Urinary bladder (tissue), 4 donors: Measurements from ENCODE around the gene GPR32. TPM values are rescaled to one million over a fixed set of nuclear protein-coding genes. Genes with fewer than 3 reads are reported as not detected.
"Not testable (repeated sequence)": the region's sequence is repeated elsewhere in the genome, so short reads cannot be mapped to it uniquely, and the experiment has no call there.

Experiments
- DNase-seq: peaks from one replicate; pipeline ENCODE4 v3.0.0-alpha.2; 2015; ENCODE audit errors: extremely low spot score
- H3K27ac ChIP-seq: one replicate; pipeline ENCODE4 v1.5.1; 2013; ENCODE audit warnings: low read depth, mild to moderate bottlenecking, moderate library complexity
- H3K36me3 ChIP-seq: one replicate; pipeline ENCODE4 v1.6.1; 2013; ENCODE audit warnings: mild to moderate bottlenecking, moderate library complexity; ENCODE audit not compliant: insufficient read depth
- H3K4me1 ChIP-seq: one replicate; pipeline ENCODE4 v1.6.1; 2013; ENCODE audit warnings: mild to moderate bottlenecking, moderate library complexity; ENCODE audit not compliant: insufficient read depth
- H3K4me3 ChIP-seq: one replicate; pipeline ENCODE4 v1.5.1; 2013; ENCODE audit warnings: low read depth, low read length
- whole genome bisulfite sequencing: extraction: QIAGEN DNeasy Blood & Tissue Kit; methylation state at CpG from one replicate; pipeline ENCODE4 v1.1.7; 2013; 5-methylcytosine and 5-hydroxymethylcytosine counted together
- polyA plus RNA-seq: library from polyadenylated mRNA; stranded (reverse); fragments of 200-250 nt; gene quantifications from one replicate; pipeline ENCODE4 v1.2.3, GENCODE V29; 2013
- total RNA-seq: library from RNA; depleted of rRNA; stranded (reverse); fragments of >200 nt; gene quantifications from one replicate; pipeline ENCODE4 v1.2.3, GENCODE V29; 2014
- donor health status: healthy with polysubstance abuse.
- donor health status: healthy.

GPR32 gene
- total and polyA plus RNA-seq, 2 donors: not detected

DNA sequence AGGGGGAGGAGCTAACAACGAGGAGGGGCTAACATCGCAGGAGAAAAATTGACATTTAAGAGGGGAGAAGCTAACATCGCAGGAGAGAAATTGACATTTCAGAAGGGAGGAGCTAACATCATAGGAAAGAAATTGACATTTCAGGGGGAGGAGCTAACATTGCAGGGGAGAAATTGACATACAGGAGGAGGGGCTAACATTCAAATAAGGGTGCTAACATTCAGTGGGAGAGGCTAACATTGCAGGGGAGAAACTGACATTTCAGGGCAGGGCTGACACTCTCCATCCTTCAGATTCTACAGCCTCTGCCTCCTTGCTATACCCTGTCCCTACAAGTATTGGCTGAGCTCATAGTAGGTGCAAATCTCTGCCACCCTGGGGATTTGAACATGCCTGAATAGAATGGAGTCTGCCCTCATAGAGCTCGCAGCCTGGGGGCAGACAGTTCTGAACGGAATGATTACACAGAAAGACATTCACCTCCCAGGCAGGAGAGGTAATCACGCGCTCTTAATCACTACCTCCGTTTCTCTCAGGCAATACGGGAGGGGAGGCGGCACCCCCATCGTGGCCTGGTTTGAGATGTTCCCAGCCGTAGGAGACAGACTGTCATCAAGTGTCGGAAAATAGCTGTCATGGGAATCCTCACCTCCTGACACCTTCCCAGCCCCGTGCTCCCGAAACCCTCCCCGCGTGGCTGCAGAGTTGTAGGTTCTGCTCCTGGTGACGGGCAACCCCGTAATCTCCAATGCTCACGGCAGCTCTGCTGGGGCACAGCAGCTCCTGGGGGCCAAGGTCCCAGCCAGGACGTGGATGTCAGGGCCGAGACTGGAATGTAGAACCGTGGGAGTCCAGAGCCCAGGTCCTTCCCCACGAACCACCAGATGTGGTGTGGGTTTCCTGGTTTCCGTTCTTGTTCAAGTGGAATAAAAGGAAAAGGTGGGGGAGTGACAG, 9.5 kb downstream of the GPR32 start:
- Histone ChIP-seq H3K27ac (no peak overlapping the region), H3K4me1 (no peaks in the 10 kb centered on the region), H3K4me3 (no peak overlapping the region), H3K36me3 (no peaks in the 10 kb centered on the region)
- WGBS: 34% methylated on average over 25 of the region's 25 CpGs
- no peak for DNase-seq

DNA sequence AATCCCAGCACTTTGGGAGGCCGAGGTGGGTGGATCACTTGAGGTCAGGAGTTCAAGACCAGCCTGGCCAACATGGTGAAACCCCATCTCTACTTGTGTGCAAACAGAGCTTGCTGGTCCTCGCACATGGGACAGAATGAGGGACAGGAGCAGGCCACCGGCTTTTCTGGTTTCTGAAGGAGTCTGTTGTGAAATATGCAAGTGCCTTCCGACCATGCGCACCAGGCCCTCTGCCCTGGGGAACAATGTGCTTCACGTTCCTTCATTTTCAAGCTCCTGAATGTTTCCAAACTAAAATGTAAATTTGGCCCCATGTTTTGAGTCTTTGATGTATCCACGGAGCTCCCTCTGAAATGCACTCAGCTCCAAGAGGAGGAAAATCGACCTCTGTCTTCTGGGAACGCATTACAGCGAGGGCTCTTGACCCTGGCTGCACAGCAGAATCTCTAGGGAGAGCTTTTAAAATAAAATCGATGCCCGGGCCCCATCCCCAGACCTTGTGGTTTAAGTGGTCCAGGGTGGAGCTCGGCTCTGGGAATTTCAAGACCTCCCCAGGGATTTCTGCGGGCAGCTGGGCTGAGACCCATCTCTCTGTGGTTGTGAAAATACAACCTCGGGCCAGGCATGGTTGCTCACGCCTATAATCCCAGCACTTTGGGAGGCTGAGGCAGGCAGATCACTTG, 10.6 kb downstream of the GPR32 start:
- DNase-seq: no peak
- Histone ChIP-seq H3K4me1 (no peaks in the 10 kb centered on the region), H3K4me3 (no peak overlapping the region), H3K27ac (no peak overlapping the region), H3K36me3 (no peaks in the 10 kb centered on the region)
- 56% methylated on average over 16 of the region's 16 CpGs for WGBS

DNA sequence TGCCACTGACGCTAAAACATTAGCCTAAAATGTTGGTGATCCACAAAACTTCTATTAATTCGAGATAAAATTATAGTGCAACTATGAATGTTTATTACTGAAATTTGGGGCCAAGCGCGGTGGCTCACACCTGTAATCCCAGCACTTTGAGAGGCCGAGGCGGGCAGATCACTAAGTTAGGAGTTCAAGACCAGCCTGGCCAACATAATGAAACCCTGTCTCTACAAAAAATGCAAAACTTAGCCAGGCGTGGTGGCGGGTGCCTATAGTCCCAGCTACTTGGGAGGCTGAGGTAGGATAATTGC, 13.5 kb downstream of the GPR32 start:
- not testable (repeated sequence) for H3K27ac ChIP-seq, H3K4me1 ChIP-seq, DNase-seq, H3K36me3 ChIP-seq, H3K4me3 ChIP-seq
- WGBS: 31% methylated on average over 8 of the region's 8 CpGs

DNA sequence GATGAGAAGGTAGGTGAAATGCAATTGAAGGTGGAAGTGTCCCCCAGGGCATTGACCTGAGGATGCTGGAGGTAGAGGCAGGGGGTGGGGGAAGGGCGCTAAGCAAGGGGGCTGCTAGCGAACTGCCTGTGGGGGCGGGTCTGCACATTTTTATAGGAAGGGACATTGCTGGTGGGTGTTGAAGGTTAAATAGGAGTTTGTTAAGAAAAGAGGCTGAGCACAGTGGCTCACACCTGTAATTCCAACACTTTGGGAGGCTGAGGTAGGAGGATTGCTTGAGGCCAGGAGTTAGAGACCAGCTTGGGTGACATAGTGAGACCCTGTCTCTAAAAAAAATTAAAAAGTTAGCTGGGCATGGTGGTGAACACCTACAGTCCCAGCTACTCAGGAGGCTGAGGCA, 14.4 kb downstream of the GPR32 start:
- Histone ChIP-seq H3K36me3 (no peaks in the 10 kb centered on the region), H3K4me3 (no peak overlapping the region), H3K27ac (no peak overlapping the region), H3K4me1 (no peaks in the 10 kb centered on the region)
- no peak for DNase-seq
- WGBS: 91% methylated on average over 3 of the region's 3 CpGs

DNA sequence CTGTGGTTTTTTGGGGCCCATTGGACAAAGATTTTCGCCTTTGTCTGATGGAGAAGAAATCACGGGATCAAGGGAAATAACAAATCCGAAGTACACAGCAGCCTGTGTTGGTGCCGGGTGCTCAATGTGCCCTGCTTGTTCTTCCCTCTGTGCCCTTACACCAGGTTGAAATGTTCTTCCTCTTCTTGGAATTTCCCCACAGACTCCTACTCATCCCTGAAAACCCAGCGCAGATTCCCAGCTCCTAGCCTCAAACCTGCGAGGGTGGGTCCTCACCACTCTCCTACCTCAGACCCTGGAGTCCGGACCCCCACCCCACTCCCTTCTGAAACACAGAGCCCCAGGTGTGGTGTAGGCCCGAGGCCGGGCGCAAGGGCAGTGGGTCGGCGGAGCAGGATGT, 15.1 kb downstream of the GPR32 start:
- no peaks in the 10 kb centered on the region for H3K36me3 ChIP-seq
- 84% methylated on average over 12 of the region's 12 CpGs for WGBS
- H3K4me1 ChIP-seq: no peaks in the 10 kb centered on the region
- no peak overlapping the region for H3K27ac ChIP-seq
- no peak for DNase-seq
- H3K4me3 ChIP-seq: no peak overlapping the region

DNA sequence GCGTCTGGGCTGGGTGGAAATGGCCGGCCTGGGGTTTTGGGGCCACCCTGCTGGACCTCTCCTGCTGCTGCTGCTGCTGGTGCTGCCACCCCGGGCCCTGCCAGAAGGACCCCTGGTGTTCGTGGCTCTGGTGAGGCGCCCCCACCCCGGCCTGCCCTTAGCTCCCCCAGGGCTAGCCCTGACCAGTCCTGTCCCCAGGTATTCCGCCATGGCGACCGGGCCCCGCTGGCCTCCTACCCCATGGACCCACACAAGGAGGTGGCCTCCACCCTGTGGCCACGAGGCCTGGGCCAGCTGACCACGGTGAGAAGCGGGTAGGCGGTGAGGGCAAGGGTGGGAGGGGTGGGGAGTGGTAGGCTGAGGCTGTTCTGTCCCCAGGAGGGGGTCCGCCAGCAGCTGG, 20.1 kb downstream of the GPR32 start, which contains the start of gene ACP4:
Gene ACP4, plus strand, starts transcription at position 20 of the 400 bp plus-strand sequence. Its CDS starts 0 bp downstream, at position 20.
- Histone ChIP-seq H3K4me3 (no peak within 1 kb of the TSS), H3K4me1 (no peaks in the 10 kb centered on the region), H3K36me3 (no peaks in the 10 kb centered on the region), H3K27ac (no peak within 1 kb of the TSS)
- WGBS: 86% methylated on average over 15 of the region's 15 CpGs
- no peak for DNase-seq

DNA sequence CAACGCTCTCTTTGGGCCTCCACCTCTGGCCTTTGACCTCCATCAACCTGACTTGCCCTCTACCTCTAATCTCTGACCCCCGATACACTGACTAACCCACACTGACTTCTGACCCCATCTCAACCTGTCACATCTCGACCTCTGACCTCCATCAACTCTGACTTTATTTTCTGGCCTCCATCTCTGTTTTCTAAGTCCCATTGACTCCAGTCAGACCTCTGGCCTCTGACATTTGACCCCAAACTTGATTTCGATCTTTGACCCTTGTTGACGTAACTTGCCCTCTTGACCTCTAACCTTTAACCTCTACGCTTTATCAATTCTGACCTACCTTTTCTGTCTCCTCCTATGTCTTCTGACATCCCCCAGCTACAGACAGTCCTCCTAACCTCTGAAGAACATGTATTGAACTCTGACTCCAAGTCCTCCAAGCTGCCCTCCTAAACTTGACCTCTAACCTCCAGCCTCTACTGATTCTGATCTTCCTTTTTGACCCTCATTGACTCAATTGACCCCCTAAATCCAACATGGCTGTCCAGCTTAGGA, 20.7 kb downstream of the GPR32 start:
- 83% methylated on average over 6 of the region's 6 CpGs for WGBS

DNA sequence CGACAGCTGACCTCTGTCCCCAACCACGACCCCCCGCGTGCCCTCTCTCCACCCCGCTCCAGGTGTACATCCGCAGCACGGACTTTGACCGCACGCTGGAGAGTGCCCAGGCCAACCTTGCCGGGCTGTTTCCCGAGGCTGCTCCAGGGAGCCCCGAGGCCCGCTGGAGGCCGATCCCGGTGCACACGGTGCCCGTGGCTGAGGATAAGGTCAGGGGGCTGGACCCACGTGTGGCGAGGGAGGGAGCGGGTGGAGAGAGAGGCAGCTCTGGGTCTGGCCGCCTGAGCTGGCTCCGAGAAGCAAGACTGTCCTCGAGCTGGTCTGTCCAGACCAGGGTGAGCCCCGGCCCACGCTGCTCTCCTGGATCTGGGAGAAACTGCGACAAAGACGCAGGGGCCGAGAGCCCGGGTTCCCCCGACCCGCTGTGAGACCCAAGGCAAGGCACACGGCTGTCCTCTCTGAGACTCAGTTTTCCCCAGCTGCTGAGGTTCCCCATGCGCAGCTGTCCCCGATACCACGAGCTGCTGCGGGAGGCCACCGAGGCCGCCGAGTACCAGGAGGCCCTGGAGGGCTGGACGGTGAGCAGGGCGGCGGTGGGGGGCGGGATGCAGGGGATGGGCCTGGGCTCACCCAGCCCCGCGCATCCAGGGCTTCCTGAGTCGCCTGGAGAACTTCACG, 21.5 kb downstream of the GPR32 start:
- H3K27ac ChIP-seq: no peak overlapping the region
- 81% methylated on average over 47 of the region's 47 CpGs for WGBS
- H3K36me3 ChIP-seq: no peaks in the 10 kb centered on the region

More for the DNA sequence above, 20.7 kb downstream of the GPR32 start:
- Histone ChIP-seq H3K4me1 (no peaks in the 10 kb centered on the region), H3K36me3 (no peaks in the 10 kb centered on the region), H3K27ac (no peak overlapping the region), H3K4me3 (no peak overlapping the region)
- DNase-seq: no peak

DNA sequence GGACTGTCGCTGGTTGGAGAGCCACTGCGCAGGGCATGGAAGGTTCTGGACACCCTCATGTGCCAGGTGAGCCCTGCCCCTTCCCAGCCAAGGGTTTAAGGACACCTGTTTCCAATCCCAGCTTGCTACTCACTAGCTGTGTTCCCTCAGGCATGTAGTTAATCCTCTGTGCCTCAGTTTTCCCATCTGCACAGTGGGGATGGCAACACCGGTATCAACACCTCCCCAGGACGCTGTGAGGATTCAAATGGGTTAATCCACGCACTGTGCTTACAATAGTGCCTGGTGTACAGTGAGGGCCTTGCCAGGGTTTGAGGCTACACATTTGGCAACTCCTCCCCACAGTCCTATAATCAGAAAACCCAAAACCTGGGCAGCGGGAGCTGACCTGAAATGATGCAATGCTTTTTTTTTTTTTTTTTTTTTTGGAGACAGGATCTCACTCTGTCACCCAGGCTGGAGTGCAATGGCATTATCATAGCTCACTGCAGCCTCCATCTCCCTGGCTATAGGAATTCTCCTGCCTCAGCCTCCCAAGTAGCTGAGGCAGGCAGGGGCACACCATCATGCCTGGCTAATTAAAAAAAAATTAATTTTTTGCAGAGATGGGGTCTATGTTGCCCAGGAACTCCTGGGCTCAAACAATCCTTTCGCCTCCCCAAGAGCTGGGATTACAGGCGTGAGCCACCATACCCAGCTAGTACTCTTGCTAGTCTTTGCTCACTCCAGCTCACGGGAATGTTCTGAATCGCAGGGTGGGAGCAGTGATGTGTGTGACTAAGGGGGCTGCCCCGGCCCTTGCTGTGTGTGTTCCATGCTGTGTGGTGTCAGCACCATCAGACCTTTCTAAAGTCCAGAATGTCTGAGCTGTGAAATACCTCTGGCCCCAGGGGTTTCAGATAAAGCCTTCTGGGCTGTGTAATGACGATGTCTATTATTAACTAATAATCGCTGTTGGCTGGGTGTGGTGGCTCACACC, 22.3 kb downstream of the GPR32 start:
- H3K4me3 ChIP-seq: no peak overlapping the region
- no peaks in the 10 kb centered on the region for H3K36me3 ChIP-seq
- H3K27ac ChIP-seq: no peak overlapping the region
- 81% methylated on average over 13 of the region's 13 CpGs for whole genome bisulfite sequencing
- H3K4me1 ChIP-seq: no peaks in the 10 kb centered on the region
- DNase-seq: no peak

More for the DNA sequence above, 21.5 kb downstream of the GPR32 start:
- no peak for DNase-seq
- Histone ChIP-seq H3K4me1 (no peaks in the 10 kb centered on the region), H3K4me3 (no peak overlapping the region)

DNA sequence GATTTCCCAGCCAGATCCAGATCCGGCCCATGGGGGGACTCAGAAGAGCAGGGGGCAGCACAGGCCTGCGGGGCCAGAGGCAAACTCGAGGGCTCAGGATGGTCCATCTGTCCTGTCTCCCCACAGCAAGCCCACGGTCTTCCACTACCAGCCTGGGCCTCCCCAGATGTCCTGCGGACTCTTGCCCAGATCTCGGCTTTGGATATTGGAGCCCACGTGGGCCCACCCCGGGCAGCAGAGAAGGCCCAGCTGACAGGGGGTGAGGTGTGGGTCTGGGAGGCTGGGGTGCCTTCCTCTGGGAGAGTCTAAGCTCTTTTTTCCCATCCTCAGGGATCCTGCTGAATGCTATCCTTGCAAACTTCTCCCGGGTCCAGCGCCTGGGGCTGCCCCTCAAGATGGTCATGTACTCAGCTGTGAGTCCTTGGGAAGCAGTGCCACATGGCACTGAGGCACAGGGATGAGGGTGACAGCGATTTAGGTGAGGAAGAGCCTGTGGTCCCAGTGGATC, 23.3 kb downstream of the GPR32 start:
- Histone ChIP-seq H3K36me3 (no peaks in the 10 kb centered on the region), H3K27ac (no peak overlapping the region), H3K4me1 (no peaks in the 10 kb centered on the region), H3K4me3 (no peak overlapping the region)
- DNase-seq: no peak
- WGBS: 70% methylated on average over 11 of the region's 11 CpGs

DNA sequence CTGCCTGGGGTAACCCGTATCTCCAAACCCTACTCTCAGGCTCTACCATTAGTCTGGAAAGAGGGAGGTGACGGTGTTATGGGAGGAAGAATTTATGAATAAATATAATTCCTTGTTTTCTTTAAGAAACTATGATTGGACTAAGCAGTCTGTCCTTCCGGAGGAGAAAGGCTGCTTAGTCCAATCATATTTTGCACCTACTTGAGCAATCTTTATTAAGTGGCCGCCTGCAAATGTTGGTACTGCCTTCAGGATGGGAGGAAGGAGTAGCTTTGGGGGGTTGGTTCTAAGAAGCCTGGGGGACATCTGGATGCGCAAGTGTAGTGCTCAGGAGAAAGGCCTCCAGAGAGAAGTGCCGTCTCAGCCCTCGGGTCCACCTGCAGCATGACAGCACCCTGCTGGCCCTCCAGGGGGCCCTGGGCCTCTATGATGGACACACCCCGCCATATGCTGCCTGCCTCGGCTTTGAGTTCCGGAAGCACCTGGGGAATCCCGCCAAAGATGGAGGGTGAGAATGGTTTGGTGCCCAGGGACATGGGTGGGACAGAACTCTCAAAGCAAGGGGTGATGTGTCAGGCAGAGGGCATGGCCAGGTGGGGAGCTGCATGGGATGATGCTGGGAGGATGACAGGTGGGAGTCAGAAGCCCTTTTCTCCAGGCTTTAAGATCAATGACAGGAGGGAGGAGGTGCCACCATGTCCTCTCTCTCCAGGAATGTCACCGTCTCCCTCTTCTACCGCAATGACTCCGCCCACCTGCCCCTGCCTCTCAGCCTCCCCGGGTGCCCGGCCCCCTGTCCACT, 24.0 kb downstream of the GPR32 start:
- 25% methylated on average over 16 of the region's 16 CpGs for WGBS
- Histone ChIP-seq H3K4me1 (no peaks in the 10 kb centered on the region), H3K27ac (no peak overlapping the region), H3K4me3 (no peak overlapping the region), H3K36me3 (no peaks in the 10 kb centered on the region)
- no peak for DNase-seq
